Fibroblast of mammary gland (primary cell): ENCODE results near the gene ACSS1.

ENCODE experiments used
- DNase-seq: peaks from one replicate; pipeline ENCODE4 v3.0.0-alpha.2; 2010; ENCODE audit warnings: low read depth
- H3K4me3 ChIP-seq: 2 replicates; pipeline ENCODE4 v1.5.1; 2011; ENCODE audit warnings: low read depth, mild to moderate bottlenecking, low read length, moderate library complexity; ENCODE audit not compliant: control insufficient read depth
- TF ChIP-seq, protein P1 (sequence below): conservative IDR thresholded peaks from 2 replicates; pipeline ENCODE4 v1.5.1; 2011; ENCODE audit warnings: low read depth, low read length, inconsistent platforms; ENCODE audit not compliant: control insufficient read depth, insufficient read depth

Gene ACSS1

DNA sequence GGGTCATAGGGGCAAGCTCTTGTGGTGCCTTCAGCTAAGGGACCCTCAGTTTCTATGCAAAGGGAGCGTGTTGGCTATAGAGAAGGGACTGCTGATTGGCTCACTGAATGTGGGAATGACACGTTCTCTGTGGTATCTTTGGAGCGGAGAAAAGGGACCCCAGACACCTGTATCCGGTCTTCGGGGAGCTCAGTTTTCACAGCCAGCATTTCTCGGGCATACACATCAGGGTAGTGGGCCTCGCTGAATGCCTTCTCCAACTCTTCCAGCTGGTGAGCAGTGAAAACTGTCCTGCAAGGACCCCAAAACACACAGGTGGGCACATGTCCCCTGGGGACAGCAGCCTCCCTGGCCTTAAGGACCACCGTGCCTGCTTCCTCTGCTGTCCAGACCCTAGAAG, 20.7 kb upstream of the ACSS1 start:
- TF ChIP-seq, protein P1, sequence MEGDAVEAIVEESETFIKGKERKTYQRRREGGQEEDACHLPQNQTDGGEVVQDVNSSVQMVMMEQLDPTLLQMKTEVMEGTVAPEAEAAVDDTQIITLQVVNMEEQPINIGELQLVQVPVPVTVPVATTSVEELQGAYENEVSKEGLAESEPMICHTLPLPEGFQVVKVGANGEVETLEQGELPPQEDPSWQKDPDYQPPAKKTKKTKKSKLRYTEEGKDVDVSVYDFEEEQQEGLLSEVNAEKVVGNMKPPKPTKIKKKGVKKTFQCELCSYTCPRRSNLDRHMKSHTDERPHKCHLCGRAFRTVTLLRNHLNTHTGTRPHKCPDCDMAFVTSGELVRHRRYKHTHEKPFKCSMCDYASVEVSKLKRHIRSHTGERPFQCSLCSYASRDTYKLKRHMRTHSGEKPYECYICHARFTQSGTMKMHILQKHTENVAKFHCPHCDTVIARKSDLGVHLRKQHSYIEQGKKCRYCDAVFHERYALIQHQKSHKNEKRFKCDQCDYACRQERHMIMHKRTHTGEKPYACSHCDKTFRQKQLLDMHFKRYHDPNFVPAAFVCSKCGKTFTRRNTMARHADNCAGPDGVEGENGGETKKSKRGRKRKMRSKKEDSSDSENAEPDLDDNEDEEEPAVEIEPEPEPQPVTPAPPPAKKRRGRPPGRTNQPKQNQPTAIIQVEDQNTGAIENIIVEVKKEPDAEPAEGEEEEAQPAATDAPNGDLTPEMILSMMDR: no peak
- H3K4me3 ChIP-seq: no peak overlapping the region
- DNase-seq: no peak

DNA sequence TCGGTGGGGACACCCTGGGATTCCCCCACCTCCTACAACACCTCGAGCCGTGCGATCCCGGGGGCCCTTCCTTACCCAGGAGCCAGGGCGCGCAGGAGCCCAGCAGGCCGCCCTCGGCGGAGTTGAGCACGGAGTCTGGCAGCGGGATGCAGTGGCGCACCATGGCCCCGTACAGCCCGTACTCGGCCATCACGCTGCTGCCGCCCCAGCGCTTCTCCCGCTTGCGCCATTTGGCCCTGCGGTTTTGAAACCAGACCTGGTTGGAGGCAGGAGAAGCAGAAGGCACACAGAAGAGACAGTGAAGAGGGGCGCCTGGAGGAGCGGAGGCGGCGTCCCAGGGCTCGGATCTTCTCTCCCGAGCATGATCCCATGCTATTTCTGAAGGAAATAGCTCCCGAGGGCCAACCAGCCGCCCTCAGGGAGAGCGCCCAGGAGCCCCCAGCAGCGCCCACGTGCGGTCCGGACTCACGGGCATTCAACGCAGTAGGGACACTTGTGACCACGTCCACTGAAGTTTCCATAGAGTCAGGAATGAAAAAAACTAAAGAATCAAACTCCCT, 19.8 kb upstream of the ACSS1 start:
- DNase-seq: peak; percentile 33
- TF ChIP-seq, protein P1: no peak
- no peak overlapping the region for H3K4me3 ChIP-seq

DNA sequence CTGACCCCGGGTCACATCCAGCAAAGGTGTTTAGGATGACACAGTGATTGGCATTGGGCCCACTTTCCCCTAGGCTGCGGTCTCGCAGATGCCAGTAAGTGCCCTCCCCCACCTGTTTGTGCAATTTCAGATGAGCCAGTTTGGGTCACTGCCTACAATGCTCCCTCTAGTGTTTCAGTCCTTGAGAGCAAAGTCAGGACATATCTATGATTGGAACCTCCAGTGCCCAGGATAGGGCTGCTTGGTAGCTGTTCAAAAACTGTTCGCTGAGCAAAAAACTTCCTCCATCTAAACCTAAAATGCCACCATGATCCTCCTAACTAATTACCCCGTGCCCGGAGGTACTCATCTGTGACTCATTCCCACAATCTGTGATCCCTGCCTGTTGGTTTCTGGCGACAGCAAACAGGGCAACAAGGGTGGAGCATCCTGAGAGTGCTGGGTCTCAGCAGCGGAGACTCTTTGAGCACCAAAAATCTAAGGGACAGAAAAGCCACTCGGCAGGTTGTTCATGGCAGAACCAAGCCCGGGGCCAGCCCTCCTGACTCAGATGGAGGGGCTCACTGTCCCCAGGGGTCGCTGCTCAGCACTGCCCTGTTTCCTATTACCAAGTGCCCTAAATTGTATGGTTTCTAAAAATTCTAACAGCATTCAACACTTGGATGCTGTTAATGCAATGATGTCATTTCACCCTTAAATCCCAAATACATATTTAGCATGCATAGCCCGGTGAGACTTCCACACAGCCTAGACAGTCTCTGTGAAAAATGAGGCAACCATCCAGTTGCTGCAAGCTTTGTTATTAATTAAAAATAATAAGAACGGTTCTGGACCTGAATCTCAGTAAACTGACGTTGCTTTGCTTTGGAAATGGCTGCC, 19.0 kb upstream of the ACSS1 start:
- peak; percentile 45 for DNase-seq
- TF ChIP-seq, protein P1: peak; percentile 35
- H3K4me3 ChIP-seq: no peak overlapping the region

DNA sequence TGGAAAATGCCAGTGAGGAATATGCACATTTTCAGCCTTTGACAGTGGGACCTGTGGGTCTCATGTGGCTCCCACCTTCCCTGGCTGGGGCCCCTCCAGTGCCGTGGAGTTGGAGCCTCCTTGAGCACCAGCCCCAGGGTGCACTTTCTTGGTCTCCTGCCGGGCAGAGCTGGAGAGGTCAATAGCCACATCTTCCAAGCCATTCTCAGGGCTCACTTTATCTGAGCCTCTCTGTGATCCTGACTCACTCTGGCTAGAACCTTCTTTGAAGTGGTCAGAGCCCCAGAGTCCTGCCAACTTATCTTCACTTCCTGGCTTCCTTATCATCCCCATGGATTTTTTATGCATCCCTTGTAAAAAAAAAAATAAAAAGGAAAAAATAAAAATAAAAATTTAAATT, 18.3 kb upstream of the ACSS1 start:
- no peak for DNase-seq
- TF ChIP-seq, protein P1: no peak
- H3K4me3 ChIP-seq: no peak overlapping the region

DNA sequence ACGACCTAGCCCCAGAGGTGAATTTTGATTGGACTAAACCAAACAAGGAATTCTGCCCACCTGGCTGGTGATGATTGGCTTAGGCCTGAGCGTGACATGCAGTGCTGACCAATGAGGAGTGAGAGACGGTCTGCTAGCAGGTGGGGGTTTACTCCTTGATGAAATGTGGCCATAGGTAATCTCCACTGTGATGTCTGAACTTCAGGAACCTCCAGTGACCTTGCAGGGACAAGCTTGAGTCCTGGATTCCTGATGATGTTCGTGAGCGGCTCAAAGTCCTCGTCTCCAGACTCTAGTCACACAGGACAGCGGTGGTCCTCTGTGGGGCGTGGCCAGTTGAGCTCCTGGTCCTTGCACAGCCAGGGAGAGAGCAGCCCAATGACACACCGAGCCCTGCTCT, 15.6 kb upstream of the ACSS1 start:
- TF ChIP-seq, protein P1: no peak
- H3K4me3 ChIP-seq: no peak overlapping the region
- DNase-seq: no peak

DNA sequence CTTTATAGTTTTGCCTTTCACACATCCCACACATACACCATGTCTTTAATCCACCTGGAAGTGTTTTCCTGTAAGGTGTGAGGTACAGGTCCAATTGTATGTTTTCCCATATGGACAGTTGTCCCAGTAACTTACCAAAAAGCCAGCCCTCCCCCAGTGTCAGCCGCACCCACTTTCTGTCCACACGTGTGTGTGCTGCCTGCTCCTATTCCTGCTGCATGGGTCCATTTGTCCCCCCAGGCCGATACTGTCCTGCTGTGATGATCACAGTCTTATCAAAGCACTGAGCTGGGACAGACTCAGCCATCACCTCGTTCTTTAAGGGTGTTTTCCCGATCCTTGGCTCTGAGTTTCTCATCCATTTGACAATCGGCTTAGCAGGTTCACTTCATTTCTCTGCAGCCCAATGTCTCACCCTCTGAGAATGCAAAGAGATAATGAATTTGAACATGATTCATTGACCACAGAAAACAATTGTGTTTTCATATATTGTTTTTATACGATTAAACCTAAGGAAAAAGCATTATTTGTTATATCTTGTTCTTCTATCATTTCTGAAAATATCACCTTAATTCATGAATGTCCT, 14.4 kb upstream of the ACSS1 start:
- DNase-seq: no peak
- TF ChIP-seq, protein P1: no peak

More for the DNA sequence above, 14.4 kb upstream of the ACSS1 start:
- no peak overlapping the region for H3K4me3 ChIP-seq
